CD14-positive monocyte (primary cell): ENCODE measurements around the gene CGNL1. TPM values are rescaled to one million over a fixed set of nuclear protein-coding genes. Genes with fewer than 3 reads are reported as not detected.
A peak's percentile ranks its signal among the peaks of the same experiment; 100 is the strongest.

ENCODE experiments used
- DNase-seq, 3 donors: peaks; one replicate each; pipeline ENCODE4 v3.0.0-alpha.2; 2011 to 2022
- H2AFZ ChIP-seq: 2 replicates; pipeline ENCODE4 v1.6.0; 2012; ENCODE audit warnings: mild to moderate bottlenecking, low read depth, low read length, inconsistent platforms; ENCODE audit not compliant: insufficient read depth, poor library complexity, severe bottlenecking
- H3K27ac ChIP-seq, 2 donors: 1 replicate in 1 of 2; 2 replicates in 1 of 2; pipeline ENCODE4 v1.5.1; 2012 to 2013; ENCODE audit warnings: low read length in 2 of 2, control low read depth in 1 of 2, inconsistent platforms in 1 of 2, low read depth in 1 of 2, mild to moderate bottlenecking in 1 of 2
- H3K27me3 ChIP-seq, 2 donors: one replicate each; pipeline versions ENCODE4 v1.6.0 to v1.6.1; 2011 to 2013; ENCODE audit warnings: low read length in 2 of 2; ENCODE audit not compliant: control insufficient read depth in 2 of 2, insufficient read depth in 2 of 2
- H3K36me3 ChIP-seq, 2 donors: replicated peaks in 1 of 2; 1 replicate in 1 of 2; 2 replicates in 1 of 2; pipeline versions ENCODE4 v1.5.1 to v1.6.1; 2012 to 2013; ENCODE audit warnings: low read length in 2 of 2, control low read depth in 1 of 2, inconsistent platforms in 1 of 2, mild to moderate bottlenecking in 1 of 2; ENCODE audit not compliant: insufficient read depth in 2 of 2, control insufficient read depth in 1 of 2
- H3K4me1 ChIP-seq, 2 donors: 1 replicate in 1 of 2; 2 replicates in 1 of 2; pipeline versions ENCODE4 v1.5.1 to v1.6.1; 2012 to 2013; ENCODE audit warnings: low read length in 2 of 2, control low read depth in 1 of 2, inconsistent platforms in 1 of 2, mild to moderate bottlenecking in 1 of 2, moderate library complexity in 1 of 2; ENCODE audit not compliant: insufficient read depth in 2 of 2, control insufficient read depth in 1 of 2
- H3K4me2 ChIP-seq: replicated peaks from 2 replicates; pipeline ENCODE3; 2012; ENCODE audit warnings: low read length, moderate library complexity, mild to moderate bottlenecking; ENCODE audit not compliant: poor library complexity, severe bottlenecking; ENCODE audit errors: extremely low read depth
- H3K4me3 ChIP-seq, 3 experiments: fragments of 200-600 bp in 1 of 3; sonication (generic) in 1 of 3; replicated peaks in 1 of 3; 1 replicate in 2 of 3; 2 replicates in 1 of 3; pipeline ENCODE4 v1.5.1; 2011 to 2013; ENCODE audit warnings: low read length in 3 of 3, mild to moderate bottlenecking in 3 of 3, control low read depth in 2 of 3, low read depth in 2 of 3, inconsistent platforms in 1 of 3, moderate library complexity in 1 of 3
- H3K79me2 ChIP-seq: 2 replicates; pipeline ENCODE4 v1.6.0; 2012; ENCODE audit warnings: mild to moderate bottlenecking, control low read depth, inconsistent platforms, low read length, moderate library complexity; ENCODE audit not compliant: insufficient read depth
- H3K9ac ChIP-seq: 2 replicates; pipeline ENCODE4 v1.6.0; 2017; ENCODE audit warnings: low read length, mild to moderate bottlenecking; ENCODE audit not compliant: insufficient read depth, poor library complexity, severe bottlenecking
- H3K9me3 ChIP-seq, 2 donors: replicated peaks in 1 of 2; 1 replicate in 1 of 2; 2 replicates in 1 of 2; pipeline versions ENCODE4 v1.5.1 to v1.6.1; 2012 to 2013; ENCODE audit warnings: low read length in 2 of 2, control low read depth in 1 of 2; ENCODE audit not compliant: control insufficient read depth in 1 of 2, insufficient read depth in 1 of 2
- H4K20me1 ChIP-seq: 2 replicates; pipeline ENCODE4 v1.6.0; 2012; ENCODE audit warnings: mild to moderate bottlenecking, low read length, control low read depth, moderate library complexity; ENCODE audit not compliant: insufficient read depth
- H3K27ac Mint-ChIP-seq, 7 donors: one replicate each; pipeline ENCODE4 v1.8.0; 2020; ENCODE audit warnings: mild to moderate bottlenecking in 7 of 7, mixed read lengths in 7 of 7, moderate library complexity in 6 of 7, inconsistent platforms in 2 of 7
- H3K27me3 Mint-ChIP-seq, 3 donors: one replicate each; pipeline ENCODE4 v1.8.0; 2021 to 2022; ENCODE audit warnings: low read depth in 3 of 3, mild to moderate bottlenecking in 3 of 3, mixed read lengths in 3 of 3, moderate library complexity in 3 of 3, inconsistent platforms in 1 of 3
- H3K36me3 Mint-ChIP-seq, 2 donors: one replicate each; pipeline ENCODE4 v1.8.0; 2020; ENCODE audit warnings: mixed read lengths in 2 of 2, inconsistent platforms in 1 of 2, mild to moderate bottlenecking in 1 of 2
- H3K4me1 Mint-ChIP-seq: one replicate; pipeline ENCODE4 v1.8.0; 2020; ENCODE audit warnings: mild to moderate bottlenecking, mixed read lengths
- H3K4me3 Mint-ChIP-seq, 2 donors: one replicate each; pipeline ENCODE4 v1.8.0; 2020; ENCODE audit warnings: mild to moderate bottlenecking in 2 of 2, mixed read lengths in 2 of 2, moderate library complexity in 1 of 2
- H3K9me3 Mint-ChIP-seq, 7 donors: one replicate each; pipeline ENCODE4 v1.8.0; 2020 to 2022; ENCODE audit warnings: mixed read lengths in 7 of 7, mild to moderate bottlenecking in 6 of 7, moderate library complexity in 6 of 7, inconsistent platforms in 2 of 7
- CTCF ChIP-seq: fragments of 200-600 bp; IDR thresholded peaks from one replicate; pipeline ENCODE4 v1.8.0; 2022; ENCODE audit warnings: antibody characterized with exemption, mild to moderate bottlenecking
- WGBS: methylation state at CpG from one replicate; pipeline ENCODE4 v1.1.5; 2013; ENCODE audit warnings: missing lambda C conversion rate; ENCODE audit not compliant: insufficient coverage; 5-methylcytosine and 5-hydroxymethylcytosine counted together
- intact Hi-C, 2 donors: fragments of 100-400 bp; cut with micrococcal nuclease; formaldehyde crosslinking; loops; one replicate each; pipeline versions ENCODE4 v1.15.0 to v1.15.1; 2023
- polyA plus RNA-seq, 3 donors: library from polyadenylated mRNA; depleted of rRNA in 1 of 3; unstranded in 2 of 3; stranded (reverse) in 1 of 3; fragments of 300-500 nt in 2 of 3; fragments of >200 nt in 1 of 3; fragmentation: Illumina TruSeq in 2 of 3; gene quantifications; 1 replicate in 2 of 3; 2 replicates in 1 of 3; pipeline ENCODE4 v1.2.3, GENCODE V29; 2012 to 2021

CGNL1 gene
- polyA plus RNA-seq, 3 donors, result not detected

- Histone ChIP-seq H3K27me3 (peaks cover 0 to 6% of the 10 kb centered on the region in 2 donors), H3K27ac (no peak overlapping the region), H3K9me3 (no peaks in the 10 kb centered on the region), H2AFZ (no peak overlapping the region), H3K9ac (no peak overlapping the region), H3K36me3 (no peaks in the 10 kb centered on the region), H3K4me1 (peaks cover 10 to 15% of the 10 kb centered on the region in 2 donors), H3K4me2 (no peak overlapping the region), H3K79me2 (no peaks in the 10 kb centered on the region), H3K4me3 (no peak overlapping the region), H4K20me1 (no peaks in the 10 kb centered on the region)
- intact Hi-C loops, result no loop called here
- Mint-ChIP-seq H3K4me3 (peak overlapping the region in 1 of 2 donors; percentile 13), H3K27ac (peak overlapping the region in 1 of 7 donors; percentile 36), H3K9me3 (peaks cover 0 to 5% (median 0%) of the 10 kb centered on the region in 7 donors), H3K36me3 (no peaks in the 10 kb centered on the region), H3K4me1 (peaks cover 32% of the 10 kb centered on the region), H3K27me3 (peaks cover 11 to 27% (median 12%) of the 10 kb centered on the region in 3 donors)
- 68% methylated on average over 2 of the region's 6 CpGs for WGBS
- DNase-seq, result no peak
- TF ChIP-seq CTCF, result no peak
These were observed 187.1 kb downstream of the CGNL1 start for GRCh38 chr15:57563416-57563815.

GRCh38 chr15:57565311-57565710, 189.0 kb downstream of the CGNL1 start:
- DNase-seq, result peak in 1 of 3 donors; percentile 72
- peak overlapping the region in 1 of 2 donors; percentile 64 for H3K4me3 Mint-ChIP-seq
- H3K9me3 Mint-ChIP-seq, result peaks cover 0 to 5% (median 0%) of the 10 kb centered on the region in 7 donors
- H3K27me3 Mint-ChIP-seq, result peaks cover 9 to 28% (median 11%) of the 10 kb centered on the region in 3 donors
- Histone ChIP-seq H3K4me1 (peaks cover 10 to 15% of the 10 kb centered on the region in 2 donors), H3K27ac (no peak overlapping the region), H3K36me3 (no peaks in the 10 kb centered on the region), H3K4me2 (no peak overlapping the region), H3K27me3 (peaks cover 0 to 6% of the 10 kb centered on the region in 2 donors), H3K79me2 (no peaks in the 10 kb centered on the region), H4K20me1 (no peaks in the 10 kb centered on the region), H3K9ac (no peak overlapping the region), H3K4me3 (no peak overlapping the region), H3K9me3 (no peaks in the 10 kb centered on the region), H2AFZ (no peak overlapping the region)
- no peak for TF ChIP-seq CTCF
- intact Hi-C loops, result no loop called here
- peaks cover 34% of the 10 kb centered on the region for H3K4me1 Mint-ChIP-seq
- no CpG with 5 or more reads among the region's 10 CpGs for WGBS
- H3K27ac Mint-ChIP-seq, result peak overlapping the region in 1 of 7 donors; percentile 65
- H3K36me3 Mint-ChIP-seq, result no peaks in the 10 kb centered on the region
